Measurements from ENCODE around the gene NHLRC2. TPM values are rescaled to one million over a fixed set of nuclear protein-coding genes. Genes with fewer than 3 reads are reported as not detected.

The NHLRC2 gene
- total RNA-seq, 4 donors from 2014 or later = 18.0 to 117 (median 24.1) TPM

- ATAC-seq (ENCODE audit: low FRiP score) = no peak
- TF ChIP-seq, protein P1, sequence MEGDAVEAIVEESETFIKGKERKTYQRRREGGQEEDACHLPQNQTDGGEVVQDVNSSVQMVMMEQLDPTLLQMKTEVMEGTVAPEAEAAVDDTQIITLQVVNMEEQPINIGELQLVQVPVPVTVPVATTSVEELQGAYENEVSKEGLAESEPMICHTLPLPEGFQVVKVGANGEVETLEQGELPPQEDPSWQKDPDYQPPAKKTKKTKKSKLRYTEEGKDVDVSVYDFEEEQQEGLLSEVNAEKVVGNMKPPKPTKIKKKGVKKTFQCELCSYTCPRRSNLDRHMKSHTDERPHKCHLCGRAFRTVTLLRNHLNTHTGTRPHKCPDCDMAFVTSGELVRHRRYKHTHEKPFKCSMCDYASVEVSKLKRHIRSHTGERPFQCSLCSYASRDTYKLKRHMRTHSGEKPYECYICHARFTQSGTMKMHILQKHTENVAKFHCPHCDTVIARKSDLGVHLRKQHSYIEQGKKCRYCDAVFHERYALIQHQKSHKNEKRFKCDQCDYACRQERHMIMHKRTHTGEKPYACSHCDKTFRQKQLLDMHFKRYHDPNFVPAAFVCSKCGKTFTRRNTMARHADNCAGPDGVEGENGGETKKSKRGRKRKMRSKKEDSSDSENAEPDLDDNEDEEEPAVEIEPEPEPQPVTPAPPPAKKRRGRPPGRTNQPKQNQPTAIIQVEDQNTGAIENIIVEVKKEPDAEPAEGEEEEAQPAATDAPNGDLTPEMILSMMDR (IDR thresholded peaks at IDR 0.05) = no peak
- DNase-seq (ENCODE audit: low spot score) = no peak
These were observed 36.3 kb downstream of the NHLRC2 start for GRCh38 chr10:113890769-113891168.

GRCh38 chr10:113891476-113891875 is 37.0 kb downstream of the NHLRC2 start:
- no peak for ATAC-seq (ENCODE audit: low FRiP score)
- TF ChIP-seq, protein P1 (IDR thresholded peaks at IDR 0.05) = no peak
- DNase-seq (ENCODE audit: low spot score) = no peak

DNA sequence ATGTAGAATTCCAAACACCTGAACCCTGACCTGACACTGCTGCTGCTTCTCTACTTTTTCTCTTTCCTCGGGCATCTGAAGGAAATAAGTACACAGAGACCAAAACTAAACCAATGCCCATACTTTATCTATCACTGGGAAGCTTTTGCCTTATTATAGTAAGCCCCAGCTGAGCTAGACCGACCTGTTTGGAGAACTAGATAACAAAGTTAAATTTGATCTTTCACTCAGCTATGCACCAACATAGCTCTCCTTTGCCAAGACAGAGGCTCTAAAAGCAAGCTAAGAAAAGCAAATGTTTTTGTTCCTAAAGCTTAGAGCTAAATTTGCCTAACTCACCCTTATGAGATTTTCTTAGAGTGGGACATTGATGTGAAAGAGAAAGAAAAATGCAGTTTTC is 39.1 kb downstream of the NHLRC2 start:
- DNase-seq (ENCODE audit: low spot score) (no peak), ATAC-seq (ENCODE audit: low FRiP score) (no peak)
- TF ChIP-seq, protein P1 (IDR thresholded peaks at IDR 0.05) = no peak

- no peak for DNase-seq (ENCODE audit: low spot score)
- ATAC-seq (ENCODE audit: low FRiP score) = no peak
- TF ChIP-seq, protein P1 (IDR thresholded peaks at IDR 0.05) = no peak
These were observed 40.1 kb downstream of the NHLRC2 start for GRCh38 chr10:113894581-113894980.

GRCh38 chr10:113895018-113895417 is 40.6 kb downstream of the NHLRC2 start:
- TF ChIP-seq, protein P1 (IDR thresholded peaks at IDR 0.05) = no peak
- no peak for ATAC-seq (ENCODE audit: low FRiP score)
- DNase-seq (ENCODE audit: low spot score) = no peak

- TF ChIP-seq, protein P1 (IDR thresholded peaks at IDR 0.05) = no peak
- no peak for ATAC-seq (ENCODE audit: low FRiP score)
- DNase-seq (ENCODE audit: low spot score) = no peak
These were observed 43.5 kb downstream of the NHLRC2 start for GRCh38 chr10:113897693-113898618.
